ENCODE measurements around the gene COX6B1.

DNA sequence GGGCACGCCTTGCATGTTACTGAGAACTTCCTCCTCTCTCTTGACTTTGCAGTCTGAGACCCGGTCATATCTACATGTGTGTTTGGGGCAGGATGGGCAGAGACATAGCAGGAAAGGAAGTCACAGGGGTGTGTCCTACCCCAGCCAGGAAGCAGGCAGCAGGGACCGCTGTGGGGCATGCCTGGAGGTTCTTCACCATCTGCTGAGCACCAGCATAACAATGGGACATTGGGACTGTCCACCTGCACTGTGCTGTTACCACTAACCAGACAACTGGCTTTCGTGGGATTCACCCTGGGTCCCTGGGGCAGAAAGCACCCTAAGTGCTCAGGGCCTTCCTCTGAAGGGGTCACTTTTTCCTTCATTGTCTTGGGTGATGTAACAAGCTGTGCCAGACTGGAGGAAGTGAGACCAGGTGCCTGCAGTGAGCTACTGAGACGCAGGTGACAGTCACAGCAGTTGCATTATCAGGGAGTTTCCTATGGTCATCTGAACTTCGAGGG lies 38.2 kb upstream of the COX6B1 start:
- no peak for TF ChIP-seq TAF1 (IDR thresholded peaks at IDR 0.05; ENCODE audit: borderline replicate concordance, low read depth, low read length)
- TF ChIP-seq, protein P1, sequence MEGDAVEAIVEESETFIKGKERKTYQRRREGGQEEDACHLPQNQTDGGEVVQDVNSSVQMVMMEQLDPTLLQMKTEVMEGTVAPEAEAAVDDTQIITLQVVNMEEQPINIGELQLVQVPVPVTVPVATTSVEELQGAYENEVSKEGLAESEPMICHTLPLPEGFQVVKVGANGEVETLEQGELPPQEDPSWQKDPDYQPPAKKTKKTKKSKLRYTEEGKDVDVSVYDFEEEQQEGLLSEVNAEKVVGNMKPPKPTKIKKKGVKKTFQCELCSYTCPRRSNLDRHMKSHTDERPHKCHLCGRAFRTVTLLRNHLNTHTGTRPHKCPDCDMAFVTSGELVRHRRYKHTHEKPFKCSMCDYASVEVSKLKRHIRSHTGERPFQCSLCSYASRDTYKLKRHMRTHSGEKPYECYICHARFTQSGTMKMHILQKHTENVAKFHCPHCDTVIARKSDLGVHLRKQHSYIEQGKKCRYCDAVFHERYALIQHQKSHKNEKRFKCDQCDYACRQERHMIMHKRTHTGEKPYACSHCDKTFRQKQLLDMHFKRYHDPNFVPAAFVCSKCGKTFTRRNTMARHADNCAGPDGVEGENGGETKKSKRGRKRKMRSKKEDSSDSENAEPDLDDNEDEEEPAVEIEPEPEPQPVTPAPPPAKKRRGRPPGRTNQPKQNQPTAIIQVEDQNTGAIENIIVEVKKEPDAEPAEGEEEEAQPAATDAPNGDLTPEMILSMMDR (IDR thresholded peaks at IDR 0.05) = no peak
- no peak for TF ChIP-seq NFIC (IDR thresholded peaks at IDR 0.05; ENCODE audit: borderline replicate concordance)
- no peak for TF ChIP-seq RAD21 (IDR thresholded peaks at IDR 0.05; ENCODE audit: low read length)
- TF ChIP-seq, protein P2, sequence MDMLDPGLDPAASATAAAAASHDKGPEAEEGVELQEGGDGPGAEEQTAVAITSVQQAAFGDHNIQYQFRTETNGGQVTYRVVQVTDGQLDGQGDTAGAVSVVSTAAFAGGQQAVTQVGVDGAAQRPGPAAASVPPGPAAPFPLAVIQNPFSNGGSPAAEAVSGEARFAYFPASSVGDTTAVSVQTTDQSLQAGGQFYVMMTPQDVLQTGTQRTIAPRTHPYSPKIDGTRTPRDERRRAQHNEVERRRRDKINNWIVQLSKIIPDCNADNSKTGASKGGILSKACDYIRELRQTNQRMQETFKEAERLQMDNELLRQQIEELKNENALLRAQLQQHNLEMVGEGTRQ (IDR thresholded peaks at IDR 0.05; ENCODE audit: borderline replicate concordance, low read depth, low read length) = no peak
- TF ChIP-seq, protein P3, sequence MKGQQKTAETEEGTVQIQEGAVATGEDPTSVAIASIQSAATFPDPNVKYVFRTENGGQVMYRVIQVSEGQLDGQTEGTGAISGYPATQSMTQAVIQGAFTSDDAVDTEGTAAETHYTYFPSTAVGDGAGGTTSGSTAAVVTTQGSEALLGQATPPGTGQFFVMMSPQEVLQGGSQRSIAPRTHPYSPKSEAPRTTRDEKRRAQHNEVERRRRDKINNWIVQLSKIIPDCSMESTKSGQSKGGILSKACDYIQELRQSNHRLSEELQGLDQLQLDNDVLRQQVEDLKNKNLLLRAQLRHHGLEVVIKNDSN (IDR thresholded peaks at IDR 0.05; ENCODE audit: borderline replicate concordance, low read depth) = no peak
- TF ChIP-seq EP300 (IDR thresholded peaks at IDR 0.05; ENCODE audit: borderline replicate concordance in 1 of 2, low read depth in 1 of 2, low read length in 1 of 2) = no peak
- TF ChIP-seq POLR2AphosphoS5 (IDR thresholded peaks at IDR 0.05; ENCODE audit: low read depth, low read length) = no peak
- TF ChIP-seq RCOR1 (IDR thresholded peaks at IDR 0.05; ENCODE audit: low read length) = no peak
- no peak for TF ChIP-seq FOXM1 (IDR thresholded peaks at IDR 0.05; ENCODE audit: low read depth)
- TF ChIP-seq YY1 (IDR thresholded peaks at IDR 0.05; ENCODE audit: low read depth) = no peak
- TF ChIP-seq, protein P4, sequence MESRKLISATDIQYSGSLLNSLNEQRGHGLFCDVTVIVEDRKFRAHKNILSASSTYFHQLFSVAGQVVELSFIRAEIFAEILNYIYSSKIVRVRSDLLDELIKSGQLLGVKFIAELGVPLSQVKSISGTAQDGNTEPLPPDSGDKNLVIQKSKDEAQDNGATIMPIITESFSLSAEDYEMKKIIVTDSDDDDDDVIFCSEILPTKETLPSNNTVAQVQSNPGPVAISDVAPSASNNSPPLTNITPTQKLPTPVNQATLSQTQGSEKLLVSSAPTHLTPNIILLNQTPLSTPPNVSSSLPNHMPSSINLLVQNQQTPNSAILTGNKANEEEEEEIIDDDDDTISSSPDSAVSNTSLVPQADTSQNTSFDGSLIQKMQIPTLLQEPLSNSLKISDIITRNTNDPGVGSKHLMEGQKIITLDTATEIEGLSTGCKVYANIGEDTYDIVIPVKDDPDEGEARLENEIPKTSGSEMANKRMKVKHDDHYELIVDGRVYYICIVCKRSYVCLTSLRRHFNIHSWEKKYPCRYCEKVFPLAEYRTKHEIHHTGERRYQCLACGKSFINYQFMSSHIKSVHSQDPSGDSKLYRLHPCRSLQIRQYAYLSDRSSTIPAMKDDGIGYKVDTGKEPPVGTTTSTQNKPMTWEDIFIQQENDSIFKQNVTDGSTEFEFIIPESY (IDR thresholded peaks at IDR 0.05; ENCODE audit: borderline replicate concordance, low read depth) = no peak

All from SK-N-SH (cell line).